GM21367 (cell line): ENCODE results near the gene MTMR6.

Experiments used
- ATAC-seq: cut with Tn5 transposase; IDR thresholded peaks from one replicate; pipeline ENCODE4 v1.9.1; 2021; ENCODE audit not compliant: unreplicated experiment

MTMR6 gene

GRCh38 chr13:25222740-25223139 is 64.5 kb downstream of the MTMR6 start:
- no peak for ATAC-seq

GRCh38 chr13:25218019-25218418 is 69.3 kb downstream of the MTMR6 start:
- no peak for ATAC-seq

- no peak for ATAC-seq
These were observed 70.0 kb downstream of the MTMR6 start for GRCh38 chr13:25217023-25217885.

- no peak for ATAC-seq
These were observed 72.1 kb downstream of the MTMR6 start for GRCh38 chr13:25215253-25215575.

GRCh38 chr13:25214491-25215252 is 72.6 kb downstream of the MTMR6 start:
- ATAC-seq, result no peak

GRCh38 chr13:25213715-25214114 is 73.6 kb downstream of the MTMR6 start:
- no peak for ATAC-seq

GRCh38 chr13:25210842-25211569 is 76.3 kb downstream of the MTMR6 start:
- no peak for ATAC-seq

GRCh38 chr13:25207291-25207810 is 79.9 kb downstream of the MTMR6 start:
- ATAC-seq, result no peak

- ATAC-seq, result no peak
These were observed 82.4 kb downstream of the MTMR6 start for GRCh38 chr13:25204863-25205262.

- ATAC-seq, result no peak
These were observed 84.1 kb downstream of the MTMR6 start for GRCh38 chr13:25203127-25203740.

- no peak for ATAC-seq
These were observed 86.5 kb downstream of the MTMR6 start for GRCh38 chr13:25200783-25201182.

- no peak for ATAC-seq
These were observed 88.6 kb downstream of the MTMR6 start for GRCh38 chr13:25198647-25199046.

GRCh38 chr13:25196971-25197370 is 90.3 kb downstream of the MTMR6 start:
- no peak for ATAC-seq
